ENCODE results near the gene ZC3H10.

GRCh38 chr12:56074396-56074795 is 43.7 kb upstream of the ZC3H10 start:
- TF ChIP-seq FOXM1 (CRISPR knock-in tag; IDR thresholded peaks at IDR 0.05) (no peak), TCF7L2 (IDR thresholded peaks at IDR 0.05; ENCODE audit: low read depth, low read length) (no peak), FOXO4 (CRISPR knock-in tag; conservative IDR thresholded peaks at IDR 0.05) (no peak), PHF21A (CRISPR knock-in tag; IDR thresholded peaks at IDR 0.05) (no peak), MYNN (CRISPR knock-in tag; IDR thresholded peaks at IDR 0.05; ENCODE audit: low read depth) (no peak)
- TF ChIP-seq, protein P1, sequence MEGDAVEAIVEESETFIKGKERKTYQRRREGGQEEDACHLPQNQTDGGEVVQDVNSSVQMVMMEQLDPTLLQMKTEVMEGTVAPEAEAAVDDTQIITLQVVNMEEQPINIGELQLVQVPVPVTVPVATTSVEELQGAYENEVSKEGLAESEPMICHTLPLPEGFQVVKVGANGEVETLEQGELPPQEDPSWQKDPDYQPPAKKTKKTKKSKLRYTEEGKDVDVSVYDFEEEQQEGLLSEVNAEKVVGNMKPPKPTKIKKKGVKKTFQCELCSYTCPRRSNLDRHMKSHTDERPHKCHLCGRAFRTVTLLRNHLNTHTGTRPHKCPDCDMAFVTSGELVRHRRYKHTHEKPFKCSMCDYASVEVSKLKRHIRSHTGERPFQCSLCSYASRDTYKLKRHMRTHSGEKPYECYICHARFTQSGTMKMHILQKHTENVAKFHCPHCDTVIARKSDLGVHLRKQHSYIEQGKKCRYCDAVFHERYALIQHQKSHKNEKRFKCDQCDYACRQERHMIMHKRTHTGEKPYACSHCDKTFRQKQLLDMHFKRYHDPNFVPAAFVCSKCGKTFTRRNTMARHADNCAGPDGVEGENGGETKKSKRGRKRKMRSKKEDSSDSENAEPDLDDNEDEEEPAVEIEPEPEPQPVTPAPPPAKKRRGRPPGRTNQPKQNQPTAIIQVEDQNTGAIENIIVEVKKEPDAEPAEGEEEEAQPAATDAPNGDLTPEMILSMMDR (CRISPR knock-in tag; IDR thresholded peaks at IDR 0.05) = no peak

All from HepG2 (cell line).